ENCODE data around the gene PSMD14.
A peak's percentile ranks its signal among the peaks of the same experiment; 100 is the strongest.
"Not testable (repeated sequence)": the region's sequence is repeated elsewhere in the genome, so short reads cannot be mapped to it uniquely, and the experiment has no call there.

PSMD14 gene

GRCh38 chr2:161308178-161308955 is at the start of gene PSMD14:
TSS of gene PSMD14 (plus strand) at chr2:161308425. CDS start at chr2:161318826, 10,401 bp downstream.
- DNase-seq: peak; percentile 86

GRCh38 chr2:161265874-161266273 is 42.4 kb upstream of the PSMD14 start:
- DNase-seq: no peak

GRCh38 chr2:161269111-161269510 is 39.1 kb upstream of the PSMD14 start:
- DNase-seq: no peak

- DNase-seq: peak; percentile 47
Observed at GRCh38 chr2:161273038-161273760, 35.0 kb upstream of the PSMD14 start.

DNA sequence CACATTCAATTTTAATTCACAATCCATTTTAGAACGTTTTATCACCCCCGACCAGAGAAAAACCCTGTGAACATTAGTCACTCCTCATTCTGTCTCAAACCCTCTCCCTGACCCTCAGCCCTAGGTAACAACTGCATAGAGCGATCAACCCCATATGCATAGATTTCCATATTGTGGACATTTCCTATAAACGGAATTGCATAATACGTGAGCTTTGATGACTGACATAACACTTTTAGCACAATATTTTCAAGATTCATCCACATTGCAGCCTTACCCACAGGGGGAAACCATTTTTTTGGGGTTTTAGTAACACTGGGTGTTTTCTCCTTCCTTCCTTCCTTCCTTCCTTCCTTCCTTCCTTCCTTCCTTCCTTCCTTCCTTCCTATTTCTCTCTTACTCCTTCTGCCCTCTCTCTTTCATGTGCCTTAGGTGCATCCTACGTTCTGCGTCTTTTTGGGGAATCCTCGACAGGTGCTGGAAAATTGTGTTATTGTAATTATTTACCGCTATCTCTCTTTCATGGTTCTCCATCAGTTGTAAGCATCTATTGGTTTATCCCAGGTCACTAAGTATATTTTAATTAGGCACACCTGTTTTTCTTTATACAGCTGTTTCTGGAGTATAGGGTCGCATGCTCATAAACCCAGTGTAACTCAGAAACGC is 29.5 kb upstream of the PSMD14 start:
- not testable (repeated sequence) for DNase-seq

- not testable (repeated sequence) for DNase-seq
Observed at GRCh38 chr2:161279230-161279815, 28.9 kb upstream of the PSMD14 start.

DNA sequence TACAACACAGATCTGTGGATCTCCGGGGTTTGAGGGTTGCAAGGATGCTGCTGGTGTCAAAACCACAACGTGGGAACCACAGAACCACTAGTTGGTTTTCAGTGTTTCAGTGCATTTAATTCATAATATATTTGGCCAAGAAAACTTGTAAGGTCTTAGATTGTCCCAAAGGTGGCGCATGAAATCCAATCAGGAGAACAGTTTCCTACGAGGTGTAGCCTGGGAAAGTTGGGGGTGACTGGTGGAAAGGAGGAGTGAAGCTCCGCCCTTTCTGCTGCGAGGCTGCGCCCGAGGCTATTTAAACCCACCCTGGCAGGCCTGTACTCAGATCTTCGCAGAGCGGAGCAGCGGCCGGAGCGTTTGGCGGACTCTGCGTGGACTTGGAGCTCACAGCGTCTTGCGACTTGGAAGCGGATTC is 27.3 kb upstream of the PSMD14 start:
- DNase-seq: not testable (repeated sequence)

GRCh38 chr2:161281615-161282310 is 26.5 kb upstream of the PSMD14 start:
- DNase-seq: not testable (repeated sequence)

GRCh38 chr2:161282311-161282644 is 25.9 kb upstream of the PSMD14 start:
- not testable (repeated sequence) for DNase-seq

DNA sequence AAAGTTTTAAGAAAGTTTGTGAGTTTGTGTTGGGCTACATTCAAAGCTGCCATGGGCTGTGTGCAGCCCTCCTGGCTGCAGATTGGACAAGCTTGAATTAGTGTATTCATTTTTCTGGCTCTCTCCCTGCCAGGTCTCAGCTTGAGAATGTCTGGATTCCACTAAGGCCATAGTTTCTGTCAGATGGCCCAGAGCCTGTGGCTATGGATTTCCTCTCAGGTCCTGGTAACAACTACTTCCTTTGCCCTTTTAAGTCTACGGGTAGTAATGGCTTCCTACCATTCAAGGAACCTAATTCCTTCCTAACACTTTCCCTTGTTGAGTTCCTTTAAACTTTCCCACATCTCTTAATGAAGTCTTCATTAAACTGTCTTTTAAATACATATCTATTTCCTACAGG is 24.3 kb upstream of the PSMD14 start:
- no peak for DNase-seq

DNA sequence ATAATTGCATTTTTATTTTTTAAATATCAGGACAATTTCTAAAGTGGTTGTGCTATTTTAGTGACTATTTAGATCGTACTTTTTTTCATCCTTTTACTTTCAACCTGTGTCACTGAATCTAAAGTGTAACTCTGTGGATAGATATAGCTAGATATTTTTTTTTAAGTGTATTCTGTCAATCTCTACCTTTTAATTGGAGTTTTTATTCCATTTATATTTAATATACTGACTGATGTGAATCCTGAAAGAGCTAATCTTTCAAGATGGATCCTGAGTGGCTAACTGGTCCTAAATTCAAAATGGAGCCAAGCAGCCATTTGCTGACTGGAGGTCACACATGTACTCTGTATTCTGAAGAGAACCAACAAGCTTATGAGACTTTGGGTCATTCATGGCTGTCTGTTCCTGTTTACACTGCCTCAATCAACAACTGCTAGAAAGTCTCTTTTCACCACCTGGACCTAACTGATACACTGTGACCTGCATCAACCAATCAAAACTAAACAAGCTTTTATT is 4.6 kb upstream of the PSMD14 start:
- DNase-seq: no peak

- no peak for DNase-seq
Observed at GRCh38 chr2:161306919-161307318, 1.3 kb upstream of the PSMD14 start.

- no peak for DNase-seq
Observed at GRCh38 chr2:161307676-161308075, 549 bp upstream of the PSMD14 start.

DNA sequence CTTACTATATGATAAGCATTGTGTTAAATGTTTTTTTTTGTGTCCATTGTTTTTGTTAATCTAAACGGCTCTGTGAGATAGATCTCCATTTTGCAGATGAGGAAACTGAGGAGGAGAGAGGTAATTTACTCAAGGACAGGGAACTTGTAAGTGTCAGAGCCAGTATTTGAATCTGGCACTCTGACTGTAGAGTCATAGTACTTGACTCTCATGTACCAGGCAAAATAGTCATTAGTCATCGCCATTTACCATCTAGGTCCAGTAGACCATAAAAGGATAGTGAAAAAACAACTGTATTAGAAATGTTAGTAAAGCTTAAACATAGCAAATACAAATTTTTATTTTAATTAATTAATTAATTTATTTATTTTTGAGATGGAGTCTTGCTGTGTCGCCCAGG is 4.8 kb downstream of the PSMD14 start:
- no peak for DNase-seq

GRCh38 chr2:161315380-161315779 is 7.2 kb downstream of the PSMD14 start:
- no peak for DNase-seq

DNA sequence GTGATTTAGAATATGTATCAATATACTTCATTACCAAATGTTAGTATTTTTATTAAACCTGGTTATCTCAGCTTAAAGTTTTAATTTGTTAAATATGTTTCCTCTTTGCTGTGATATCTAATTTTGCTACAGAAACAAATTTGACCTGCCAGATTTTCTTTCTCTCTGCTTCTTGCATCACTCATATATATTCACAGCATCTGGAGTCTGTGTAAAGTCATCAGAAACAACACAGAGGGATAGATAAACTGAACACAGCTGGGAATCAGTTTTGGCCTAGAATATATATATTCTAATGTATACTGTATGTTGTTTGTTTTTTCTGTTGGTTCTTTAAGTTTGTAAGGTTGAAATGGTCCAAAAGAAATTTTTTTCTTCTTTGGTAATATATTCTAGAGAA is 8.5 kb downstream of the PSMD14 start:
- no peak for DNase-seq

GRCh38 chr2:161321944-161322648 is 13.9 kb downstream of the PSMD14 start:
- no peak for DNase-seq

- DNase-seq: no peak
Observed at GRCh38 chr2:161324876-161325275, 16.7 kb downstream of the PSMD14 start.

- no peak for DNase-seq
Observed at GRCh38 chr2:161327582-161327981, 19.4 kb downstream of the PSMD14 start.

- DNase-seq: no peak
Observed at GRCh38 chr2:161332371-161332967, 24.2 kb downstream of the PSMD14 start.

DNA sequence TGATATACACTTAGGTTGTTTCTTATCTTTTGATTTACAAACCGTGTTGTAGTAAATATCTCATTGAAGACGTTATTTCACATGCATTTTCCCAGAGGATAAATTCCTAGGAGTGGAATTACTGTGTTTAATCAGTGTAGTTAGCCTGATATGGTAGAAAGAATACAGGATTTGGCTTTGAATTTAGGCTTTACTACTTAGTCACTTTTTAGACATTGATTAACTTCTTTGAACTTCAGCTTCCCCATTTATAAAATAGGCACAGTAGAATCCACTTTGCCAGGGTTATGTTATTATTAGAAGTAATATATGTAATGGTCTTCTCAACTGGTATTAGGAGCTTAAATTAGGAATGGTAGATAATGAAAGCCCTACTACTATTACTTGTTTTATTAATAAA is 27.4 kb downstream of the PSMD14 start:
- DNase-seq: no peak

Data from kidney glomerular epithelial cell (primary cell).